NCI-H2029 (cell line): ENCODE data around the gene TEX48.

Source experiments
- DNase-seq: peaks from one replicate; lab custom pipeline; 2025; lab: John Stamatoyannopoulos, UW

Gene TEX48

GRCh38 chr9:114681594-114682332 is at the start of gene TEX48:
TEX48 (minus strand) TSS chr9:114682192; CDS start chr9:114671723, 10,469 bp downstream.
- peak; percentile 13 for DNase-seq

- DNase-seq: no peak
Observed at GRCh38 chr9:114731701-114732100, 49.7 kb upstream of the TEX48 start.

GRCh38 chr9:114729706-114730105 is 47.7 kb upstream of the TEX48 start:
- DNase-seq: no peak

GRCh38 chr9:114725930-114726329 is 43.9 kb upstream of the TEX48 start:
- DNase-seq: no peak

- no peak for DNase-seq
Observed at GRCh38 chr9:114724744-114725143, 42.8 kb upstream of the TEX48 start.

- no peak for DNase-seq
Observed at GRCh38 chr9:114723931-114724330, 41.9 kb upstream of the TEX48 start.

- no peak for DNase-seq
Observed at GRCh38 chr9:114722937-114723620, 41.1 kb upstream of the TEX48 start.

- DNase-seq: no peak
Observed at GRCh38 chr9:114722081-114722621, 40.2 kb upstream of the TEX48 start.

GRCh38 chr9:114721491-114722079 is 39.6 kb upstream of the TEX48 start:
- no peak for DNase-seq

GRCh38 chr9:114720086-114720676 is 38.2 kb upstream of the TEX48 start:
- DNase-seq: no peak

GRCh38 chr9:114719290-114719689 is 37.3 kb upstream of the TEX48 start:
- DNase-seq: no peak

GRCh38 chr9:114718801-114719221 is 36.8 kb upstream of the TEX48 start:
- DNase-seq: no peak

- no peak for DNase-seq
Observed at GRCh38 chr9:114717908-114718486, 36.0 kb upstream of the TEX48 start.

GRCh38 chr9:114709636-114710035 is 27.6 kb upstream of the TEX48 start:
- DNase-seq: no peak

- DNase-seq: no peak
Observed at GRCh38 chr9:114706711-114707110, 24.7 kb upstream of the TEX48 start.

GRCh38 chr9:114701988-114702387 is 20.0 kb upstream of the TEX48 start:
- DNase-seq: no peak

- DNase-seq: no peak
Observed at GRCh38 chr9:114697951-114698351, 16.0 kb upstream of the TEX48 start.

- DNase-seq: no peak
Observed at GRCh38 chr9:114696814-114697544, 15.0 kb upstream of the TEX48 start.

- DNase-seq: no peak
Observed at GRCh38 chr9:114695948-114696347, 14.0 kb upstream of the TEX48 start.

- DNase-seq: no peak
Observed at GRCh38 chr9:114694719-114695269, 12.8 kb upstream of the TEX48 start.

- no peak for DNase-seq
Observed at GRCh38 chr9:114694146-114694545, 12.2 kb upstream of the TEX48 start.
